H1 (cell line): ENCODE results near the gene EBF3. TPM values are rescaled to one million over a fixed set of nuclear protein-coding genes. Genes with fewer than 3 reads are reported as not detected.

Source experiments
- CTCF ChIA-PET: fragments of 300-600 bp; sonication (Branson Sonifier 250); formaldehyde crosslinking; loops from one replicate; lab custom pipeline; 2021; ENCODE audit not compliant: partially characterized antibody; lab: Charles Lee
- POLR2A ChIA-PET: fragments of 300-600 bp; sonication (Branson Sonifier 250); formaldehyde crosslinking; loops from one replicate; lab custom pipeline; 2021; ENCODE audit warnings: inconsistent platforms; ENCODE audit not compliant: partially characterized antibody; lab: Charles Lee
- DNase-seq, 2 experiments: peaks; one replicate each; pipeline versions ENCODE4 v3.0.0 to v3.0.0-alpha.2; 2010 to 2022; ENCODE audit warnings: low spot score in 2 of 2, low read depth in 1 of 2, mixed read lengths in 1 of 2
- FAIRE-seq: peaks from 2 replicates; lab custom pipeline; 2011; peaks lifted over from hg19 to GRCh38; lab: Jason Lieb, UNC
- H2AFZ ChIP-seq: 2 replicates; pipeline ENCODE4 v1.8.1; 2012; ENCODE audit warnings: low read length, inconsistent platforms
- H2AK5ac ChIP-seq: 2 replicates; pipeline ENCODE4 v1.6.1; 2013; ENCODE audit warnings: low read depth, low read length
- H2BK120ac ChIP-seq: replicated peaks from 2 replicates; pipeline ENCODE3; 2013; ENCODE audit warnings: low read depth, low read length, inconsistent platforms
- H2BK12ac ChIP-seq: 2 replicates; pipeline ENCODE4 v1.6.1; 2013; ENCODE audit warnings: low read depth, low read length
- H2BK15ac ChIP-seq: 2 replicates; pipeline ENCODE4 v1.6.1; 2013; ENCODE audit warnings: low read length
- H2BK20ac ChIP-seq: 2 replicates; pipeline ENCODE4 v1.6.1; 2013; ENCODE audit warnings: low read length
- H2BK5ac ChIP-seq: 2 replicates; pipeline ENCODE4 v1.6.1; 2013; ENCODE audit warnings: low read depth, low read length
- H3K14ac ChIP-seq: 2 replicates; pipeline ENCODE4 v1.6.1; 2013; ENCODE audit warnings: inconsistent platforms; ENCODE audit not compliant: insufficient read length
- H3K18ac ChIP-seq: 2 replicates; pipeline ENCODE4 v1.6.1; 2013; ENCODE audit warnings: low read length; ENCODE audit errors: extremely low read depth
- H3K23ac ChIP-seq: 2 replicates; pipeline ENCODE4 v1.6.1; 2013; ENCODE audit warnings: inconsistent platforms; ENCODE audit not compliant: insufficient read length
- H3K23me2 ChIP-seq: 2 replicates; pipeline ENCODE4 v1.6.1; 2013; ENCODE audit warnings: low read depth, low read length
- H3K27ac ChIP-seq: 2 replicates; pipeline ENCODE4 v1.6.1; 2011; ENCODE audit warnings: low read depth, low read length, inconsistent platforms
- H3K27me3 ChIP-seq, 4 experiments: replicated peaks in 1 of 4; 1 replicate in 1 of 4; 2 replicates in 3 of 4; pipeline versions ENCODE4 v1.6.1 to v1.8.1; 2011 to 2013; ENCODE audit warnings: low read length in 3 of 4, mild to moderate bottlenecking in 3 of 4, inconsistent platforms in 2 of 4, mixed read lengths in 2 of 4, moderate library complexity in 1 of 4; ENCODE audit not compliant: control insufficient read depth in 3 of 4, insufficient read depth in 3 of 4; ENCODE audit errors: extremely low read depth in 1 of 4
- H3K36me3 ChIP-seq, 4 experiments: 2 replicates each; pipeline versions ENCODE4 v1.6.1 to v1.8.1; 2011 to 2013; ENCODE audit warnings: mild to moderate bottlenecking in 4 of 4, low read length in 3 of 4, moderate library complexity in 2 of 4, control low read depth in 1 of 4, inconsistent platforms in 1 of 4; ENCODE audit not compliant: insufficient read depth in 4 of 4, control insufficient read depth in 2 of 4
- H3K4ac ChIP-seq: replicated peaks from 2 replicates; pipeline ENCODE3; 2013; ENCODE audit warnings: low read length, low read depth, mixed read lengths, inconsistent platforms; ENCODE audit not compliant: insufficient read length
- H3K4me1 ChIP-seq, 4 experiments: replicated peaks in 1 of 4; 1 replicate in 1 of 4; 2 replicates in 3 of 4; pipeline versions ENCODE4 v1.6.1 to v1.8.1; 2011 to 2013; ENCODE audit warnings: low read length in 3 of 4, inconsistent platforms in 2 of 4, mixed read lengths in 1 of 4; ENCODE audit not compliant: insufficient read depth in 4 of 4, control insufficient read depth in 3 of 4
- H3K4me2 ChIP-seq, 2 experiments: 2 replicates each; pipeline versions ENCODE4 v1.6.1 to v1.8.1; 2011 to 2013; ENCODE audit warnings: low read depth in 2 of 2, low read length in 2 of 2, control low read depth in 1 of 2, inconsistent platforms in 1 of 2, mild to moderate bottlenecking in 1 of 2; ENCODE audit not compliant: insufficient read depth in 1 of 2
- H3K4me3 ChIP-seq, 4 experiments: fragments of 200-600, 300-600 bp in 1 of 4; sonication (generic), shearing (Covaris generic), sonication (Bioruptor Twin) in 1 of 4; 2 replicates each; pipeline versions ENCODE4 v1.5.1 to v1.8.1; 2011 to 2016; ENCODE audit warnings: low read length in 4 of 4, low read depth in 3 of 4, control low read depth in 2 of 4, inconsistent platforms in 2 of 4, mild to moderate bottlenecking in 2 of 4, mixed read lengths in 1 of 4, moderate library complexity in 1 of 4; ENCODE audit not compliant: insufficient read depth in 2 of 4; ENCODE audit errors: extremely low read depth in 1 of 4
- H3K56ac ChIP-seq: replicated peaks from 2 replicates; pipeline ENCODE3; 2013; ENCODE audit warnings: low read depth, mild to moderate bottlenecking, mixed read lengths, low read length, inconsistent platforms; ENCODE audit not compliant: insufficient read length
- H3K79me1 ChIP-seq: 2 replicates; pipeline ENCODE4 v1.6.1; 2013; ENCODE audit warnings: low read depth, low read length, control low read depth
- H3K79me2 ChIP-seq, 2 experiments: 2 replicates each; pipeline versions ENCODE4 v1.6.1 to v1.8.1; 2012 to 2013; ENCODE audit warnings: low read length in 2 of 2, mild to moderate bottlenecking in 2 of 2, inconsistent platforms in 1 of 2; ENCODE audit not compliant: insufficient read depth in 2 of 2, control insufficient read depth in 1 of 2
- H3K9ac ChIP-seq, 4 experiments: replicated peaks in 1 of 4; 1 replicate in 1 of 4; 2 replicates in 3 of 4; pipeline versions ENCODE4 v1.6.1 to v1.8.1; 2011 to 2013; ENCODE audit warnings: low read depth in 3 of 4, low read length in 3 of 4, control low read depth in 2 of 4, mild to moderate bottlenecking in 2 of 4, moderate library complexity in 2 of 4, inconsistent platforms in 1 of 4; ENCODE audit errors: extremely low read depth in 1 of 4
- H3K9me3 ChIP-seq, 2 experiments: 2 replicates each; pipeline versions ENCODE4 v1.6.1 to v1.8.1; 2012 to 2013; ENCODE audit warnings: mild to moderate bottlenecking in 2 of 2, moderate library complexity in 2 of 2, control low read depth in 1 of 2, inconsistent platforms in 1 of 2, low read depth in 1 of 2, low read length in 1 of 2, mixed read lengths in 1 of 2; ENCODE audit not compliant: insufficient read depth in 2 of 2
- H4K20me1 ChIP-seq, 2 experiments: replicated peaks in 1 of 2; 2 replicates each; pipeline versions ENCODE3 to v1.8.1; 2011 to 2013; ENCODE audit warnings: inconsistent platforms in 2 of 2, low read length in 2 of 2, mild to moderate bottlenecking in 1 of 2; ENCODE audit not compliant: insufficient read depth in 2 of 2, control insufficient read depth in 1 of 2
- H4K5ac ChIP-seq: 2 replicates; pipeline ENCODE4 v1.6.1; 2013; ENCODE audit warnings: low read length, low read depth, mixed read lengths, inconsistent platforms; ENCODE audit not compliant: insufficient read length
- H4K8ac ChIP-seq: 2 replicates; pipeline ENCODE4 v1.8.0; 2013; ENCODE audit warnings: mild to moderate bottlenecking, moderate library complexity, low read length, inconsistent platforms; ENCODE audit not compliant: insufficient read depth; ENCODE audit errors: extremely low read depth
- H4K91ac ChIP-seq: replicated peaks from 2 replicates; pipeline ENCODE3; 2013; ENCODE audit warnings: low read length, mixed read lengths, inconsistent platforms; ENCODE audit not compliant: insufficient read length
- CBX8 ChIP-seq: fragments of 300-800, 300-1000 bp; sonication (generic); IDR thresholded peaks from 2 replicates; pipeline ENCODE4 v1.7.1; 2016; ENCODE audit warnings: low read depth, low read length, borderline replicate concordance
- CEBPB ChIP-seq: IDR thresholded peaks from 2 replicates; pipeline ENCODE4 v1.6.1; 2012; ENCODE audit warnings: low read depth, low read length
- E2F6 ChIP-seq: IDR thresholded peaks from 2 replicates; pipeline ENCODE4 v1.6.1; 2012; ENCODE audit warnings: inconsistent platforms
- FOSL1 ChIP-seq: IDR thresholded peaks from 2 replicates; pipeline ENCODE4 v1.6.1; 2011; ENCODE audit warnings: mild to moderate bottlenecking, low read depth, low read length, moderate library complexity; ENCODE audit not compliant: insufficient read depth
- HDAC2 ChIP-seq, 2 experiments: fragments of 300-600 bp in 1 of 2; sonication (generic) in 1 of 2; IDR thresholded peaks; 2 replicates each; pipeline ENCODE4 v1.6.1; 2011 to 2012; ENCODE audit warnings: low read depth in 2 of 2, low read length in 2 of 2, mild to moderate bottlenecking in 2 of 2, moderate library complexity in 2 of 2, borderline replicate concordance in 1 of 2, inconsistent platforms in 1 of 2
- MAFK ChIP-seq: IDR thresholded peaks from 2 replicates; pipeline ENCODE4 v1.6.1; 2012; ENCODE audit warnings: low read depth, mild to moderate bottlenecking, improper control_type of control experiment, low read length
- NRF1 ChIP-seq: IDR thresholded peaks from 2 replicates; pipeline ENCODE4 v1.6.1; 2011; ENCODE audit warnings: mild to moderate bottlenecking, low read depth, low read length, improper control_type of control experiment
- RNF2 ChIP-seq: fragments of 200-900, 300-1000 bp; sonication (generic); IDR thresholded peaks from 2 replicates; pipeline ENCODE4 v1.7.1; 2016; ENCODE audit warnings: borderline replicate concordance, low read depth, mild to moderate bottlenecking, antibody characterized with exemption, low read length; ENCODE audit not compliant: poor library complexity, severe bottlenecking; ENCODE audit errors: missing control alignments
- RXRA ChIP-seq: IDR thresholded peaks from 2 replicates; pipeline ENCODE4 v1.6.1; 2011; ENCODE audit warnings: low read depth, mild to moderate bottlenecking, low read length, moderate library complexity; ENCODE audit not compliant: insufficient read depth
- SIN3A ChIP-seq, 2 experiments: IDR thresholded peaks in 1 of 2; conservative IDR thresholded peaks in 1 of 2; 2 replicates each; pipeline ENCODE4 v1.6.1; 2011 to 2012; ENCODE audit warnings: low read length in 2 of 2, improper control_type of control experiment in 1 of 2, low read depth in 1 of 2, mild to moderate bottlenecking in 1 of 2
- SP4 ChIP-seq: IDR thresholded peaks from 2 replicates; pipeline ENCODE4 v1.6.1; 2012; ENCODE audit warnings: low read length, inconsistent platforms
- WGBS, 2 experiments: shearing (Covaris generic) in 1 of 2; methylation state at CpG; one replicate each; pipeline versions ENCODE4 v1.1.6 to v1.1.7; 2013 to 2015; ENCODE audit warnings: low lambda C conversion rate in 2 of 2, mixed read lengths in 2 of 2, inconsistent platforms in 1 of 2, low coverage in 1 of 2, missing lambda C conversion rate in 1 of 2; ENCODE audit not compliant: insufficient replicate concordance in 2 of 2, insufficient coverage in 1 of 2, insufficient read length in 1 of 2; ENCODE audit errors: extremely low coverage in 1 of 2, missing lambda C conversion rate in 1 of 2; 5-methylcytosine and 5-hydroxymethylcytosine counted together
- polyA plus RNA-seq, 7 experiments: library from polyadenylated mRNA; depleted of rRNA in 3 of 7; stranded (reverse) in 5 of 7; unstranded in 2 of 7; fragments of >200 nt in 5 of 7; fragments of 200-250 nt in 2 of 7; gene quantifications; 1 replicate in 5 of 7; 2 replicates in 1 of 7; 4 replicates in 1 of 7; pipeline versions ENCODE4 v1.2.1 to v1.2.3, GENCODE V29; 2011 to 2013; ENCODE audit warnings: missing spikeins in 2 of 7, mixed read lengths in 2 of 7
- total RNA-seq: library from RNA; stranded (reverse); fragmentation: NEBNext Ultra II Directional; extraction: Animal tissue kit (Norgen Biotek cat#: 25700); gene quantifications from 2 replicates; pipeline ENCODE4 v1.2.1, GENCODE V29; 2021

The EBF3 gene
- total and polyA plus RNA-seq, 2 of the 8 experiments (the other 6 are each of a cell fraction or from before 2014, with no cell fraction given): 0.08 to 0.26 TPM

DNA sequence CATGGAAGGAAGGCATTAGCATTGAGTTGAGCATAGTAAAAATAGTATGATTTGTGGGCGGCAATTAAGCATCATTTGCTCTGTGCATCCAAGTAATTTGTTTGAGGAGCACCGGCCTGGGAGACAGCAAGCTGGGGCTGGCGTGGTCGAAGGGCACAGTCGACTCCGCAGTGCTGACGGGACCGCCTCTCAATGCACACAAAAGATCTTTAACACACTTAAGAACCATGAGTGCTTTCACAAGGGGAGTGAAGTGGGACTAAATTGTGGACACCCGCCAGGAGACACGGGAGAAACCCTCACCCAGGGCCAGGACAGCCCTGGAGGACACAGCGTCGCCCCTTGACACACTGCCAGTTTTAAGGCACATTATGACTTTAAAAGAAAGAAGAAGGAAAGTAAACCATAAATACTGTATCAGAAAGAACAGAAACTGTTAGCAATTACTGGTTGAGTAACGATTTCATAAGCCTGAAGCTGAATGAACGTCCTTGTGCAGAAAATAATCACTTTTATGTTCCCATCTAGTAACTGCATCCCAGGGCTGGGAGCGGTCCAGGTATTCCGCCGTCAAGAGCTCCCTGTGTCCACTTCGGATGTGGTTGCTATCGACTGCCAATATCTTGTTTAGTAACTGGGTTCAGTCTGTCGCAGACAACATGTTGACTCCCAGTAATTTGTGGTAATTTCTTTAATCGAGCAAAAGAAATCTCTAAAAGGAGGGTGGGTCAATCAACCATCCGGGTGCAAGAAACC lies 102.1 kb downstream of the EBF3 start:
- POLR2A ChIA-PET: no interaction called here
- H3K56ac ChIP-seq: no peak overlapping the region
- no peak overlapping the region for H3K4ac ChIP-seq
- H3K27ac ChIP-seq: no peak overlapping the region
- peaks cover 0 to 7% (median 3%) of the 10 kb centered on the region in 4 experiments; a peak in 3 of 7 replicates for H3K4me1 ChIP-seq
- DNase-seq: no peak
- H2AFZ ChIP-seq: no peak overlapping the region
- WGBS, 2 experiments: 91% methylated on average over 22 of the region's 22 CpGs; no CpG with 5 or more reads in 1 of the 2 experiments
- H2BK120ac ChIP-seq: no peak overlapping the region
- H4K91ac ChIP-seq: no peak overlapping the region
- no peak overlapping the region; the same call in 1 of the 2 replicates for H4K8ac ChIP-seq
- H3K27me3 ChIP-seq: 0 out of 7 replicates have a peak, but pooled peaks cover 0 to 2% (median 0%) of the 10 kb centered on the region in 4 experiments
- CTCF ChIA-PET: interaction anchor here (1.1 kb wide), 1 partner anchor 9 kb away, joined by 5 read pairs; no protein-coding TSS in a partner anchor
- no peak overlapping the region for H3K9ac ChIP-seq
- no peaks in the 10 kb centered on the region for H3K79me1 ChIP-seq
- H4K20me1 ChIP-seq: no peaks in the 10 kb centered on the region
- no peaks in the 10 kb centered on the region for H3K23me2 ChIP-seq
- H3K36me3 ChIP-seq: no peaks in the 10 kb centered on the region
- H2BK15ac ChIP-seq: no peak overlapping the region
- H2BK12ac ChIP-seq: no peak overlapping the region
- H3K4me3 ChIP-seq: no peak overlapping the region
- no peak overlapping the region for H3K18ac ChIP-seq
- no peak overlapping the region for H3K4me2 ChIP-seq
- no peaks in the 10 kb centered on the region for H3K9me3 ChIP-seq
- no peak overlapping the region for H2AK5ac ChIP-seq
- no peak overlapping the region for H2BK5ac ChIP-seq
- H3K23ac ChIP-seq: no peak overlapping the region
- FAIRE-seq: no peak
- no peak overlapping the region for H4K5ac ChIP-seq
- no peaks in the 10 kb centered on the region for H3K79me2 ChIP-seq
- H2BK20ac ChIP-seq: no peak overlapping the region
- H3K14ac ChIP-seq: no peak overlapping the region
- TF ChIP-seq E2F6 (no peak), SP4 (no peak), HDAC2 (IDR thresholded peaks at IDR 0.05; ENCODE audit: borderline replicate concordance in 1 of 2, low read depth in 2 of 2, low read length in 2 of 2) (no peak), RNF2 (no peak), CBX8 (no peak), NRF1 (no peak), SIN3A (conservative IDR thresholded peaks at IDR 0.05 in 1 of 2, IDR thresholded peaks at IDR 0.05 in 1 of 2; ENCODE audit: low read depth in 1 of 2, low read length in 2 of 2) (no peak), FOSL1 (no peak), CEBPB (no peak), MAFK (no peak), RXRA (no peak)
